Esophagus (tissue), 2 donors: Measurements from ENCODE around the gene SOWAHB. TPM values are rescaled to one million over a fixed set of nuclear protein-coding genes. Genes with fewer than 3 reads are reported as not detected.

Source experiments
- H3K27ac ChIP-seq, 2 donors: one replicate each; pipeline ENCODE4 v1.5.1; 2013; ENCODE audit warnings: low read depth in 2 of 2, mild to moderate bottlenecking in 2 of 2, inconsistent platforms in 1 of 2, low read length in 1 of 2, moderate library complexity in 1 of 2
- H3K27me3 ChIP-seq, 2 donors: one replicate each; pipeline ENCODE4 v1.6.1; 2013; ENCODE audit warnings: low read length in 2 of 2, control low read depth in 1 of 2, mild to moderate bottlenecking in 1 of 2; ENCODE audit not compliant: insufficient read depth in 2 of 2, control insufficient read depth in 1 of 2
- H3K36me3 ChIP-seq, 2 donors: one replicate each; pipeline ENCODE4 v1.6.1; 2013; ENCODE audit warnings: low read length in 1 of 2; ENCODE audit not compliant: control insufficient read depth in 2 of 2, insufficient read depth in 2 of 2
- H3K4me1 ChIP-seq, 2 donors: one replicate each; pipeline ENCODE4 v1.6.1; 2013; ENCODE audit warnings: low read length in 1 of 2; ENCODE audit not compliant: control insufficient read depth in 2 of 2, insufficient read depth in 2 of 2
- H3K4me3 ChIP-seq, 2 donors: one replicate each; pipeline ENCODE4 v1.5.1; 2013; ENCODE audit warnings: low read length in 2 of 2, mild to moderate bottlenecking in 2 of 2, low read depth in 1 of 2, moderate library complexity in 1 of 2
- H3K9me3 ChIP-seq, 2 donors: one replicate each; pipeline ENCODE4 v1.6.1; 2013; ENCODE audit warnings: mild to moderate bottlenecking in 2 of 2, low read depth in 1 of 2, low read length in 1 of 2, moderate library complexity in 1 of 2; ENCODE audit not compliant: control insufficient read depth in 2 of 2, insufficient read depth in 1 of 2
- WGBS, 2 donors: extraction: QIAGEN DNeasy Blood & Tissue Kit; methylation state at CpG; one replicate each; pipeline ENCODE4 v1.1.7; 2013; 5-methylcytosine and 5-hydroxymethylcytosine counted together
- polyA plus RNA-seq, 2 donors: library from polyadenylated mRNA; stranded (reverse); fragments of 200-250 nt; gene quantifications; one replicate each; pipeline ENCODE4 v1.2.3, GENCODE V29; 2013
- donor health status: healthy with polysubstance abuse.
- donor health status: Bipolar disorder and iron deficiency.

The SOWAHB gene
- polyA plus RNA-seq, 2 donors: 1.6 to 6.2 TPM

GRCh38 chr4:76896048-76896447 is 1.9 kb downstream of the SOWAHB start:
- H3K36me3 ChIP-seq: no peaks in the 10 kb centered on the region
- WGBS, 2 donors: 96 to 97% methylated on average over 8 of the region's 8 CpGs
- H3K27me3 ChIP-seq: no peaks in the 10 kb centered on the region
- no peak overlapping the region for H3K27ac ChIP-seq
- peak overlapping the region in 1 of 2 donors; percentile 85 for H3K4me3 ChIP-seq
- peaks cover 5 to 6% of the 10 kb centered on the region in 2 donors for H3K4me1 ChIP-seq
- H3K9me3 ChIP-seq: no peaks in the 10 kb centered on the region

GRCh38 chr4:76895619-76896018 is 2.3 kb downstream of the SOWAHB start:
- Histone ChIP-seq H3K9me3 (no peaks in the 10 kb centered on the region), H3K36me3 (no peaks in the 10 kb centered on the region), H3K27ac (no peak overlapping the region), H3K4me1 (peaks cover 5 to 6% of the 10 kb centered on the region in 2 donors), H3K27me3 (no peaks in the 10 kb centered on the region), H3K4me3 (no peak overlapping the region)
- 89 to 94% methylated on average over 6 of the region's 6 CpGs for WGBS, 2 donors

- peaks cover 5 to 6% of the 10 kb centered on the region in 2 donors for H3K4me1 ChIP-seq
Observed at GRCh38 chr4:76894537-76895255, 3.2 kb downstream of the SOWAHB start.

DNA sequence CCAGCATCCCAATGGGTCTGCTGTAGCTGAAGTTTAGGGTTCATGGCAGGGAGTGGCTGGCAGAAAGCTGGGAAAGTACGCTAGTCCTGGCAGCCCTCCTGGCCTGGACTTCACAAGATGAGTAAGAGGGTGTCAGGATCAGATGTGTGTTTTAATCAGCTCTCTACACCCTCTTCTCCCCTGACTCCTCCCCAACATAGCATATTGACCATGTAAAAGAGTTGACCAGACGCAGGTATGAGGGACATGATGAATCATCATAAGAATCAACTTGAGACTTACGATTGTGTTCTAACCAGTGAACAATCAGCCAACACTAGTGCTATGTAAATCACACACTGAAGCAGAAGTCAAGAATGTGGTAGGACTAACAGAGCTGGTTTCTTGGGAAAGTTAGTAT is 5.3 kb downstream of the SOWAHB start:
- 49 to 55% methylated on average over 3 of the region's 3 CpGs for WGBS, 2 donors
- H3K9me3 ChIP-seq: no peaks in the 10 kb centered on the region
- no peak overlapping the region for H3K4me3 ChIP-seq
- H3K36me3 ChIP-seq: no peaks in the 10 kb centered on the region
- peak overlapping the region; percentile 36 to 78 for H3K27ac ChIP-seq
- peaks cover 5 to 6% of the 10 kb centered on the region in 2 donors for H3K4me1 ChIP-seq
- H3K27me3 ChIP-seq: no peaks in the 10 kb centered on the region

More at GRCh38 chr4:76894537-76895255, 3.2 kb downstream of the SOWAHB start:
- 73 to 75% methylated on average over 6 of the region's 6 CpGs for WGBS, 2 donors
- H3K4me3 ChIP-seq: no peak overlapping the region
- no peaks in the 10 kb centered on the region for H3K27me3 ChIP-seq
- H3K27ac ChIP-seq: no peak overlapping the region
- H3K36me3 ChIP-seq: no peaks in the 10 kb centered on the region
- no peaks in the 10 kb centered on the region for H3K9me3 ChIP-seq

DNA sequence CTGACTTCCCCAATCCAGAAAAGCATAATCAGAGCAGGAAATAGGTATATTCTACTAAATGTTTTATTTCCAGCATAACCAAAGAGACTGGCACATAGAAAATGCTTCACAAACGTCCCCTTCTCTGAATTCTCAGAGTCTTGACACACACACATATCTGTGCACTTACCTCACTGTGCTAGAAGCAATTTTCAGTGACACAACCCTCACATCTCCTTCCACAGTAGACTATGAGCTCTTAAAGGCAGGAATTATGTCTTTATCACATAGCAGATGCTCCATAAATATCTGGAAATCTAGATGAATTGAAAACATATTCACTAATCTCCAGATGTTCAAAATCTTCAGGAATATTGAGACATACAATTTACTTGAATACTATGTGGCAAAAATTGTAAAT is 5.9 kb downstream of the SOWAHB start:
- no peaks in the 10 kb centered on the region for H3K36me3 ChIP-seq
- H3K27me3 ChIP-seq: no peaks in the 10 kb centered on the region
- WGBS, 2 donors: 51 to 52% methylated on average over 1 of the region's 1 CpG
- H3K27ac ChIP-seq: no peak overlapping the region
- H3K4me1 ChIP-seq: peaks cover 5 to 8% of the 10 kb centered on the region in 2 donors
- H3K9me3 ChIP-seq: no peaks in the 10 kb centered on the region
- no peak overlapping the region for H3K4me3 ChIP-seq

- no peaks in the 10 kb centered on the region for H3K9me3 ChIP-seq
- H3K36me3 ChIP-seq: no peaks in the 10 kb centered on the region
- peaks cover 0 to 6% of the 10 kb centered on the region in 2 donors for H3K4me1 ChIP-seq
- WGBS, 2 donors: 86% methylated on average over 7 of the region's 7 CpGs
- peak overlapping the region in 1 of 2 donors; percentile 2 for H3K27ac ChIP-seq
- no peak overlapping the region for H3K4me3 ChIP-seq
- H3K27me3 ChIP-seq: no peaks in the 10 kb centered on the region
Observed at GRCh38 chr4:76886848-76887441, 11.0 kb downstream of the SOWAHB start.

GRCh38 chr4:76886214-76886613 is 11.7 kb downstream of the SOWAHB start:
- peaks cover 0 to 6% of the 10 kb centered on the region in 2 donors for H3K4me1 ChIP-seq
- no peak overlapping the region for H3K27ac ChIP-seq
- H3K4me3 ChIP-seq: no peak overlapping the region
- no peaks in the 10 kb centered on the region for H3K27me3 ChIP-seq
- no peaks in the 10 kb centered on the region for H3K9me3 ChIP-seq
- WGBS, 2 donors: 92 to 95% methylated on average over 5 of the region's 5 CpGs
- H3K36me3 ChIP-seq: no peaks in the 10 kb centered on the region

GRCh38 chr4:76883147-76883546 is 14.8 kb downstream of the SOWAHB start:
- H3K9me3 ChIP-seq: no peaks in the 10 kb centered on the region
- H3K36me3 ChIP-seq: no peaks in the 10 kb centered on the region
- WGBS, 2 donors: 67 to 77% methylated on average over 8 of the region's 8 CpGs
- H3K4me3 ChIP-seq: no peak overlapping the region
- no peak overlapping the region for H3K27ac ChIP-seq
- H3K4me1 ChIP-seq: peaks cover 0 to 6% of the 10 kb centered on the region in 2 donors
- no peaks in the 10 kb centered on the region for H3K27me3 ChIP-seq

- Histone ChIP-seq H3K9me3 (no peaks in the 10 kb centered on the region), H3K36me3 (no peaks in the 10 kb centered on the region), H3K27ac (no peak overlapping the region), H3K27me3 (no peaks in the 10 kb centered on the region), H3K4me1 (peaks cover 0 to 6% of the 10 kb centered on the region in 2 donors), H3K4me3 (no peak overlapping the region)
- WGBS, 2 donors: 85 to 91% methylated on average over 2 of the region's 2 CpGs
Observed at GRCh38 chr4:76882630-76883029, 15.3 kb downstream of the SOWAHB start.

GRCh38 chr4:76881375-76881774 is 16.6 kb downstream of the SOWAHB start:
- no peak overlapping the region for H3K4me3 ChIP-seq
- H3K4me1 ChIP-seq: no peaks in the 10 kb centered on the region
- no peaks in the 10 kb centered on the region for H3K36me3 ChIP-seq
- no peaks in the 10 kb centered on the region for H3K27me3 ChIP-seq
- no peaks in the 10 kb centered on the region for H3K9me3 ChIP-seq
- WGBS, 2 donors: 24 to 35% methylated on average over 1 of the region's 1 CpG
- H3K27ac ChIP-seq: peak overlapping the region in 1 of 2 donors; percentile 26
